GM12878 (cell line): ENCODE data around the gene RGS4. TPM values are rescaled to one million over a fixed set of nuclear protein-coding genes. Genes with fewer than 3 reads are reported as not detected.

Experiments used
- ATAC-seq: fragments of 200-7000 bp; cut with Tn5 transposase; 3 replicates; pipeline ENCODE4 v1.9.1; 2020; ENCODE audit warnings: mild to moderate bottlenecking, moderate library complexity
- BruUV-seq: library from RNA; stranded (reverse); fragments of 400-500 nt; replicated peaks from 2 replicates; lab custom pipeline; 2021; lab: Mats Ljungman, UMichigan
- CTCF ChIA-PET: fragments of 300-600 bp; sonication (Branson Sonifier 250); formaldehyde crosslinking; extraction: SDS; loops from one replicate; lab custom pipeline; 2021; ENCODE audit warnings: inconsistent platforms; lab: Yijun Ruan, JAX
- POLR2A ChIA-PET: fragments of 350-600 bp; formaldehyde crosslinking; extraction: SDS; loops from one replicate; lab custom pipeline; 2021; ENCODE audit warnings: inconsistent platforms; lab: Charles Lee
- RAD21 ChIA-PET: fragments of 300-600 bp; sonication (Branson Sonifier 250); formaldehyde crosslinking; loops from one replicate; lab custom pipeline; 2023; ENCODE audit warnings: antibody characterized with exemption; ENCODE audit not compliant: unreplicated experiment; lab: Charles Lee
- SMC1A ChIA-PET: fragments of 300-600 bp; sonication (Branson Sonifier 250); formaldehyde crosslinking; loops from one replicate; lab custom pipeline; 2023; ENCODE audit not compliant: unreplicated experiment, uncharacterized antibody; lab: Charles Lee
- DNase-seq: peaks from one replicate; pipeline ENCODE4 v3.0.0-alpha.2; 2011; ENCODE audit warnings: low read depth, low spot score
- FAIRE-seq: peaks from 3 replicates; lab custom pipeline; 2011; peaks lifted over from hg19 to GRCh38; lab: Jason Lieb, UNC
- H2AFZ ChIP-seq: 2 replicates; pipeline ENCODE4 v1.6.0; 2011; ENCODE audit warnings: low read depth, low read length, control low read depth; ENCODE audit not compliant: control insufficient read depth
- H3K27ac ChIP-seq: 2 replicates; pipeline ENCODE4 v1.5.1; 2011; ENCODE audit warnings: control low read depth; ENCODE audit not compliant: control insufficient read depth, insufficient read depth
- H3K27me3 ChIP-seq, 2 experiments: replicated peaks in 1 of 2; 2 replicates each; pipeline versions ENCODE4 v1.6.0 to v1.6.1; 2011; ENCODE audit warnings: low read length in 1 of 2; ENCODE audit not compliant: control insufficient read depth in 2 of 2, insufficient read depth in 2 of 2
- H3K36me3 ChIP-seq, 2 experiments: 2 replicates each; pipeline ENCODE4 v1.5.1; 2011; ENCODE audit warnings: low read length in 1 of 2; ENCODE audit not compliant: control insufficient read depth in 2 of 2, insufficient read depth in 2 of 2
- H3K4me1 ChIP-seq: 2 replicates; pipeline ENCODE4 v1.6.1; 2011; ENCODE audit warnings: mild to moderate bottlenecking, low read length, moderate library complexity, mixed read lengths; ENCODE audit not compliant: control insufficient read depth, insufficient read depth
- H3K4me2 ChIP-seq: 2 replicates; pipeline ENCODE4 v1.6.0; 2011; ENCODE audit warnings: control low read depth; ENCODE audit not compliant: control insufficient read depth, insufficient read depth
- H3K4me3 ChIP-seq: fragments of 200-600 bp; sonication (generic); 2 replicates; pipeline ENCODE4 v1.5.1; 2016
- H3K79me2 ChIP-seq: 2 replicates; pipeline ENCODE4 v1.6.0; 2011; ENCODE audit warnings: low read length; ENCODE audit not compliant: control insufficient read depth, insufficient read depth
- H3K9ac ChIP-seq: 2 replicates; pipeline ENCODE4 v1.8.0; 2011; ENCODE audit warnings: low read length, control low read depth, mixed read lengths; ENCODE audit not compliant: control insufficient read depth, insufficient read depth
- H3K9me3 ChIP-seq: replicated peaks from 3 replicates; pipeline ENCODE4 v1.5.1; 2011; ENCODE audit warnings: mild to moderate bottlenecking, low read length; ENCODE audit not compliant: control insufficient read depth, insufficient read depth
- H4K20me1 ChIP-seq: 2 replicates; pipeline ENCODE4 v1.6.0; 2011; ENCODE audit not compliant: control insufficient read depth, insufficient read depth
- CBX5 ChIP-seq: sonication (generic); IDR thresholded peaks from 2 replicates; pipeline ENCODE4 v1.6.1; 2016; ENCODE audit warnings: low read depth, moderate library complexity, mild to moderate bottlenecking, inconsistent platforms
- EED ChIP-seq: sonication (generic); IDR thresholded peaks from 2 replicates; pipeline ENCODE4 v1.6.1; 2016; ENCODE audit warnings: antibody characterized with exemption, low read depth
- ETV6 ChIP-seq, 2 experiments: fragments of 450-650 bp in 1 of 2; IDR thresholded peaks in 1 of 2; conservative IDR thresholded peaks in 1 of 2; 2 replicates each; pipeline ENCODE4 v1.6.1; 2014; ENCODE audit warnings: antibody characterized with exemption in 1 of 2, borderline replicate concordance in 1 of 2, low read depth in 1 of 2, mild to moderate bottlenecking in 1 of 2, moderate library complexity in 1 of 2
- IKZF2 ChIP-seq, 2 experiments: fragments of 450-650 bp; IDR thresholded peaks; 2 replicates each; pipeline ENCODE4 v1.6.1; 2017; ENCODE audit warnings: mild to moderate bottlenecking in 2 of 2, moderate library complexity in 2 of 2
- KDM1A ChIP-seq: fragments of 200-600 bp; sonication (generic); IDR thresholded peaks from 2 replicates; pipeline ENCODE4 v1.6.1; 2016; ENCODE audit warnings: borderline replicate concordance
- KLF5 ChIP-seq: fragments of 450-650 bp; IDR thresholded peaks from 2 replicates; pipeline ENCODE4 v1.6.1; 2014; ENCODE audit warnings: mild to moderate bottlenecking; ENCODE audit not compliant: partially characterized antibody
- MEF2B ChIP-seq: fragments of 450-650 bp; IDR thresholded peaks from 2 replicates; pipeline ENCODE4 v1.6.1; 2018; ENCODE audit warnings: mild to moderate bottlenecking, moderate library complexity; ENCODE audit not compliant: partially characterized antibody, poor library complexity, severe bottlenecking
- NFIC ChIP-seq: IDR thresholded peaks from 2 replicates; pipeline ENCODE4 v1.6.1; 2012; ENCODE audit warnings: low read depth, mild to moderate bottlenecking, inconsistent platforms, low read length, moderate library complexity
- PAX8 ChIP-seq: fragments of 450-650 bp; IDR thresholded peaks from 2 replicates; pipeline ENCODE4 v1.6.1; 2017; ENCODE audit warnings: mild to moderate bottlenecking, moderate library complexity
- SPI1 ChIP-seq: IDR thresholded peaks from 2 replicates; pipeline ENCODE4 v1.6.1; 2011; ENCODE audit warnings: low read depth, mild to moderate bottlenecking, low read length, moderate library complexity, borderline replicate concordance; ENCODE audit not compliant: insufficient read depth
- SUPT20H ChIP-seq: IDR thresholded peaks from 2 replicates; pipeline ENCODE4 v1.6.1; 2011; ENCODE audit warnings: low read depth, mild to moderate bottlenecking, low read length, moderate library complexity, borderline replicate concordance; ENCODE audit not compliant: control insufficient read depth
- WGBS: methylation state at CpG from one replicate; pipeline ENCODE4 v1.1.6; 2016; ENCODE audit warnings: low lambda C conversion rate; ENCODE audit not compliant: insufficient replicate concordance, insufficient coverage; ENCODE audit errors: missing lambda C conversion rate; 5-methylcytosine and 5-hydroxymethylcytosine counted together
- in situ Hi-C: fragments of 300-500 bp; cut with MboI; formaldehyde crosslinking; loops from 9 replicates; pipeline ENCODE4 v1.14.3; 2018; ENCODE audit warnings: mixed read lengths
- intact Hi-C: fragments of 100-400 bp; cut with micrococcal nuclease; formaldehyde crosslinking; loops from one replicate; pipeline ENCODE4 v1.14.2; 2022; ENCODE audit not compliant: unreplicated experiment
- polyA plus RNA-seq, 11 experiments: library from polyadenylated mRNA; depleted of rRNA in 4 of 11; unstranded in 6 of 11; stranded (reverse) in 5 of 11; fragments of >200 nt; fragmentation: Nextera tagmentation in 4 of 11; fragmentation: Illumina TruSeq in 1 of 11; extraction: Ambion mirVana in 4 of 11; extraction: Trizol in 1 of 11; gene quantifications; 1 replicate in 1 of 11; 2 replicates in 10 of 11; pipeline versions ENCODE4 v1.2.1 to v1.2.3, GENCODE V29; 2011 to 2016; ENCODE audit warnings: inconsistent platforms in 2 of 11, missing spikeins in 2 of 11, low read depth in 1 of 11
- total RNA-seq, 4 experiments: library from RNA; depleted of rRNA in 3 of 4; stranded (reverse); fragments of >200 nt in 3 of 4; fragmentation: Illumina TruSeq in 1 of 4; extraction: Trizol in 1 of 4; gene quantifications; 2 replicates each; pipeline versions ENCODE4 v1.2.1 to v1.2.3, GENCODE V29; 2013 to 2021
- TF ChIP-seq, protein P1 (sequence below): fragments of 450-650 bp; IDR thresholded peaks from 2 replicates; pipeline ENCODE4 v1.6.1; 2017; ENCODE audit warnings: low read depth, mild to moderate bottlenecking, moderate library complexity

Gene RGS4
- total and polyA plus RNA-seq, 10 of the 15 experiments (the other 5 are each of a cell fraction or from before 2014, with no cell fraction given) = 0.05 to 0.14 TPM; not detected in 8

DNA sequence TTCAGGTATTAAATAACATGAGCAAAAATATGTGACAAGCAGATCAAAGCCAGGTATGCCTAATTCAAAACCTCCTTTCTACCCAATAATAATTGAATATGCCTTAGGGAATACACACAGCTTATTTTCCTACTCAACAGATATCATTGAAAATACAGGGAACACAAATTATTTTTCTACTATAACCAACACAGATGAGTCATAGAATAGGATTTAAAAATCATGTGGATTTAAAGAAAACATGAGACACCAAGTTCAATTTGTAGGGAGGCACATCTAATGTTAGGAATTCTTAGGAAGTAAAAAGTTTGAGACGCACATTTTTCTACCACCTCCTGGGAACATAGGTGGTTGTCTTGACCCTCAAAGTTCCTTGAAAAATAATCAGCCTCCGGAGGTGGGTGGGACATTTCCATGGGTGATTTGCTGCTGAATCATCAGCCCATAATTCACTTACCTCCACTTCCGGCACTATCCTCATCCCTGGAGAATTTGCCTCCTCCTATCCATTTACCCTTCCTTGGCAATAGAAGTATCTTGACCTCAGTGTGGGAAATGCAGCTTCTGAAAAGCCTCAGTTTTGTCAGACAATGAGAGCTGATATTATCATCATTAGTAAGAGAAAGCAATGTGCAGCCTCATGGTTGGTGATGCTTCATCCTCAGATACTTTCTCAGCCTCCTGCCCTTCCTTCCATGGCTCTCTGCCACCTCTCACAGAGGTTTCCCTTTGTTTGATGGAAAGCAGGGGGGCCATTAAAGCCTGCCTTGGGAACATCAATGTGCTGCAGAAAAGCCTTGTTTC, 33.5 kb upstream of the RGS4 start:
- intact Hi-C loops (no loop called here), in situ Hi-C loops (no loop called here)
- Histone ChIP-seq H3K4me1 (no peaks in the 10 kb centered on the region), H3K9ac (no peak overlapping the region), H3K27me3 (no peaks in the 10 kb centered on the region), H3K9me3 (no peaks in the 10 kb centered on the region), H3K36me3 (no peaks in the 10 kb centered on the region), H3K4me3 (no peak overlapping the region), H2AFZ (no peak overlapping the region), H3K27ac (no peak overlapping the region), H3K79me2 (no peaks in the 10 kb centered on the region), H4K20me1 (no peaks in the 10 kb centered on the region), H3K4me2 (no peak overlapping the region)
- SMC1A ChIA-PET = no interaction called here
- CTCF ChIA-PET = no interaction called here
- ATAC-seq (no peak), FAIRE-seq (no peak), DNase-seq (no peak)
- no TSS peak for BruUV-seq
- RAD21 ChIA-PET = no interaction called here
- TF ChIP-seq, protein P1, sequence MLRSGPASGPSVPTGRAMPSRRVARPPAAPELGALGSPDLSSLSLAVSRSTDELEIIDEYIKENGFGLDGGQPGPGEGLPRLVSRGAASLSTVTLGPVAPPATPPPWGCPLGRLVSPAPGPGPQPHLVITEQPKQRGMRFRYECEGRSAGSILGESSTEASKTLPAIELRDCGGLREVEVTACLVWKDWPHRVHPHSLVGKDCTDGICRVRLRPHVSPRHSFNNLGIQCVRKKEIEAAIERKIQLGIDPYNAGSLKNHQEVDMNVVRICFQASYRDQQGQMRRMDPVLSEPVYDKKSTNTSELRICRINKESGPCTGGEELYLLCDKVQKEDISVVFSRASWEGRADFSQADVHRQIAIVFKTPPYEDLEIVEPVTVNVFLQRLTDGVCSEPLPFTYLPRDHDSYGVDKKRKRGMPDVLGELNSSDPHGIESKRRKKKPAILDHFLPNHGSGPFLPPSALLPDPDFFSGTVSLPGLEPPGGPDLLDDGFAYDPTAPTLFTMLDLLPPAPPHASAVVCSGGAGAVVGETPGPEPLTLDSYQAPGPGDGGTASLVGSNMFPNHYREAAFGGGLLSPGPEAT = no peak
- TF ChIP-seq IKZF2 (IDR thresholded peaks at IDR 0.05) = no peak
- TF ChIP-seq KDM1A = no peak
- no peak for TF ChIP-seq PAX8
- no peak for TF ChIP-seq SPI1
- no peak for TF ChIP-seq NFIC
- no peak for TF ChIP-seq MEF2B
- TF ChIP-seq EED = no peak
- TF ChIP-seq ETV6 (conservative IDR thresholded peaks at IDR 0.05 in 1 of 2, IDR thresholded peaks at IDR 0.05 in 1 of 2; ENCODE audit: borderline replicate concordance in 1 of 2, low read depth in 1 of 2) = no peak
- no peak for TF ChIP-seq KLF5
- no peak for TF ChIP-seq SUPT20H
- no peak for TF ChIP-seq CBX5
- WGBS = 57% methylated on average over 3 of the region's 3 CpGs
- POLR2A ChIA-PET = no interaction called here
